ENCODE measurements around the gene SMARCD3. TPM values are rescaled to one million over a fixed set of nuclear protein-coding genes. Genes with fewer than 3 reads are reported as not detected.

The SMARCD3 gene
- total and polyA plus RNA-seq, 2 experiments from 2014 or later: 3.3 to 4.0 TPM

DNA sequence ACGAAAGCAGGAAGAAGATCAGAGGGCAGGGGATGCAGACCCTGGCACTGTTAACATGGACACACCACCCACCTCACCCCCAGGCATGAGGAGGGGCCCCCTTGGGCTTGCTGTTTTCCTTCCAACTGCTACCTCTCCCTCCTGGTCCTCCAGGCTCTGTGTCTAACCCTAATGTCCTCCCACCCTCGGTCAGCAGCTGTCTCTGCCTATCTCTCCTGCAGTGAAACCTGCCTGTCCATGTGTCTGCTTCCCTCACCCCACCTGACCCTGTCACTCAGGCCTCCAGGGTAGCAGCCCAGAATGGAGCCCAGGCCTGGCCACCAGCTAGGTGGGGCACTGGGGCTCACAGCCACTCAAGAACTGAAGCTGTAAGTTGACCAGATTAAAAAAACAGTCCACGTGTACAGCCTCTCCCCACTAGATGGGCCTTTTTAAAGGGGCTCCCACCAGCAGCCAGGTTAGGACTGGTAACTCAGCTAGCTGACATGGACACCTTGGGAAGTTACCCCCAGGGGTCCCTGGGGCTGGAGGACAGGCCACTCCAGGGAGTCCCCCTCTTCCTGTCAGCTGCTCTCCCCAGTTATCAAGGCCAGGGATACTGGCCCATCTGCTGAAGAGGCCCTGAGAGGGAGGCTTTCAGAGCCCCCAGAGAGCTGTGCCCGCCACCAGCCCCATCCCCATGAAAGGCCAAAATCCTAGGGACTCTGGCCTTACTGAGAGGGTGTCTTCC lies 1.5 kb downstream of the SMARCD3 start:
- no peaks in the 10 kb centered on the region for H4K20me1 ChIP-seq (replicated peaks; ENCODE audit: insufficient read depth)
- no peaks in the 10 kb centered on the region for H3K36me3 ChIP-seq (ENCODE audit: insufficient read depth)
- ATAC-seq (no peak), DNase-seq (ENCODE audit: low spot score) (no peak)
- Mint-ChIP-seq H3K36me3 (ENCODE audit: low read depth) (no peaks in the 10 kb centered on the region; the same call in 2 of the 3 replicates), H3K4me1 (peaks cover 67% of the 10 kb centered on the region), H3K27me3 (ENCODE audit: insufficient read depth, low read depth, poor library complexity) (peaks cover 63% of the 10 kb centered on the region), H3K9me3 (no peaks in the 10 kb centered on the region; the same call in 2 of the 3 replicates), H3K27ac (no peak overlapping the region), H3K4me3 (peak overlapping the region; percentile 81)
- H3F3A ChIP-seq (replicated peaks; ENCODE audit: low read depth): peaks cover 5% of the 10 kb centered on the region; the same call in 1 of the 2 replicates
- H2AFZ ChIP-seq: no peak overlapping the region
- peaks cover 44% of the 10 kb centered on the region for H3K4me1 ChIP-seq (ENCODE audit: insufficient read depth)
- no peak overlapping the region for H3K27ac ChIP-seq (ENCODE audit: low read depth)
- H3K9me2 ChIP-seq (ENCODE audit: insufficient read depth): no peaks in the 10 kb centered on the region
- TF ChIP-seq JUNB (IDR thresholded peaks at IDR 0.05; ENCODE audit: unreplicated experiment) (no peak), POLR2AphosphoS5 (IDR thresholded peaks at IDR 0.05; ENCODE audit: low read depth) (no peak), EZH2phosphoT487 (IDR thresholded peaks at IDR 0.05; ENCODE audit: unreplicated experiment) (no peak), ZNF462 (CRISPR knock-in tag; IDR thresholded peaks at IDR 0.05) (no peak), ZNF114 (CRISPR knock-in tag; IDR thresholded peaks at IDR 0.05) (no peak), REST (IDR thresholded peaks at IDR 0.05; ENCODE audit: unreplicated experiment) (no peak)
- H3K27me3 ChIP-seq (ENCODE audit: insufficient read depth): peaks cover 77% of the 10 kb centered on the region
- no peaks in the 10 kb centered on the region for H3K79me2 ChIP-seq (replicated peaks; ENCODE audit: insufficient read depth)
- H3K4me3 ChIP-seq: no peak overlapping the region; the same call in 1 of the 2 replicates
- H3K4me2 ChIP-seq: peak overlapping the region; percentile 86; the same call in 1 of the 2 replicates

All from GM23338 (cell line).